ENCODE data around the gene ZNF79.
A peak's percentile ranks its signal among the peaks of the same experiment; 100 is the strongest.

ZNF79 gene

DNA sequence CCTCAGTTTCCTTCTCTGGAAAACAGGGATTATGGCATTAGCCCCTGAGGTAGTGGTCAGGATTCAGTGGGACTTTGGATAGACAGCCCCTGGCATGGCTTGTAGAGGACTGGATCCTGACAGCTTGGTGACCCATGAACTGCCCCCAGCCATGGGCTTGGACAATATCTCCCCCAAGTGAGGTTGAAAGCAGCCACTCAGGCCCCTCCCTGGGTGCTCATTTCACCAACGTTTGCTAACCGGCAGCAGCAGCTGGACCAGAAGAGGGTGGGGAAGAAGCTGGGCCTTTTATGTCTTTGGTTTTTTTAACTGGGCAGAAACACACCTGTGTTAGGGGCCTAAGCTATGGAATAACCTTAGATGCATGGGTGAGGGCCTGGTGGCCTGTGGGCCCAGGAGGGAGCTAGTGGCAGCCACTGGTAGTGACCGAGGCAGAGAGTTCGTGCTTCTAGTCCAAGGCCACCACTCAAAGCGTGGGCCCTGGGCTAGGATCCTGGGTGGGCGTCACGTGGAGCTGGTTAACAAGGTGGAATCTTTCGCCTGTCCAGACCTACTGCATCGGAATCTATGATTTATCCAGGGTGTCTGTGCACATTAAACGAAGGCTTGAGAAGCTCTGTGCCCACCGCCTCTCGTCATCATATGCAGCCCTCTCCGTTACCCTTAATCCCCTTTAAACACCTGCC is 25.3 kb upstream of the ZNF79 start:
- no peak for DNase-seq

DNA sequence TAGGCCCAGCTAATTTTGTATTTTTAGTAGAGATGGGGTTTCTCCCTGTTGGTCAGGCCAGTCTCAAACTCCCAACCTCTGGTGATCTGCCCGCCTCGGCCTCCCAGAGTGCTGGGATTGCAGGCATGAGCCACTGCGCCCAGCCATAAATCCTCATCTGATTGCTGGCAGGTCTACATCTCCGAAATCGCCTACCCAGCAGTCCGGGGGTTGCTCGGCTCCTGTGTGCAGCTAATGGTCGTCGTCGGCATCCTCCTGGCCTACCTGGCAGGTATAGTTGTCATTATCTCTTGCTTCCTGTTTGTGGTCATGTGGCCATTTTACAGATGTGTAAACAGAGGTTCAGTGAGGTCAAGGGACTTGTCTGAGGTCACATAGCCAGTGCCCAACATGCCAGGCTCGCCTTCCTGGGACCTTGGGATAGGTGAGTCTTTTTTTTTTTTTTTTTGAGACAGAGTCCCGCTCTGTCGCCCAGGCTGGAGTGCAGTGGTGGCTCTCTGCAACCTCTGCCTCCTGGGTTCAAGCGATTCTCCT is 24.4 kb upstream of the ZNF79 start:
- no peak for DNase-seq

- no peak for DNase-seq
Measured at GRCh38 chr9:127402401-127403090, 21.6 kb upstream of the ZNF79 start.

DNA sequence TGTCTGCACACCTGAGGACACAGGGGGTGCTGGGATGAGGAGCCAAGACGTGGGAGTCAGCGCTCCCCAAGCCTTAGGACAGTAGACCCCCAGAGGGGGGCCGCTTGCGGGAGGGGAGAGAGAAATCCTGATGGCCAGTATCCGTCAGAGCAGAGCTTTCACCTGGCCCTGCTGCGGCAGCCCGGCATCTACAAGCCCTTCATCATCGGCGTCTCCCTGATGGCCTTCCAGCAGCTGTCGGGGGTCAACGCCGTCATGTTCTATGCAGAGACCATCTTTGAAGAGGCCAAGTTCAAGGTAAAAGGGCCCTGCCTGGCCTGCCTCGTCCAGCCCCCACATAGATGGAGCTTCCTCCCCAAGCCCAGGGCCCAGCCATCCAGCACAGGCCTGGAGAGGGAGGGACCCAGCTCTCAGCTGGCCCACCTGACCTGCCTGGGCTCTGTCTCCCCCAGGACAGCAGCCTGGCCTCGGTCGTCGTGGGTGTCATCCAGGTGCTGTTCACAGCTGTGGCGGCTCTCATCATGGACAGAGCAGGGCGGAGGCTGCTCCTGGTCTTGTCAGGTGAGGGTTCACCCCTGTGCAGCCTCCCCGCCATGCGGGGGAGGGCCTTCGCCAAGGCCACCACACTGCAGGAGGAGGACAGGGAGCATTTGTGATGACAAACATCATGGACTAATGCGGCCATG is 20.5 kb upstream of the ZNF79 start:
- DNase-seq: no peak

- no peak for DNase-seq
Measured at GRCh38 chr9:127404631-127405030, 19.6 kb upstream of the ZNF79 start.

DNA sequence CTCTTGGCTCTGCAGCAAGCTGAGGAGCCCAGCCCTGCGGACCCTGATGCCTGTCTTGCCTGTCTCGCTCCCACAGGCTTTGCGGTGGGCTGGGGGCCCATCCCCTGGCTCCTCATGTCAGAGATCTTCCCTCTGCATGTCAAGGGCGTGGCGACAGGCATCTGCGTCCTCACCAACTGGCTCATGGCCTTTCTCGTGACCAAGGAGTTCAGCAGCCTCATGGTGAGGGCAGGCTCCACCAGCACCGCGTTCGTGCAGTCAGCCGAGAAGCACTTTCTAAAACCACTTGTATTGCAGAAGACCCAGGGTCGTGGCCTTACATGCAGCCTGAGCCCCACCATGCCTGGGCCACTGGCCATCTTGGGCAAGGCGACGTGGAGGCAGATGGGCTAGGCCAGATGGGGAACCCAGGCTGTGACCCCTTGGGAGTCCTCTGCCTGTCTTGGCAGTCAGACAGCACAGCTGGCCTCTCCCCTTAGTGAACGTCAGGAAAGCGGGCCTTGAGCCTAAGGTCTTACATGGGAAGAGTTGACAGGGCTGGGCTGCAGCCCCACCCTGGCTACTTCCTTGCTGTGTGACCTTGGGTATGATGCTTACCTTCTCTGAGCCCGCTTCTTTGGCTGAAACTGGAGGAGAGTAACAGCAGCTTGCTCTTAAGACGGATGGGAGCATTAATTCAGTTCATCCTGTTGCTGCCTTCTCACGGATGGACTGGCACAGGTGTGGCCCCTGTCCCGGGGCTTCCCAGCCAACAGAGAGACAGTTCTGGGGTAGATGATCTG is 18.6 kb upstream of the ZNF79 start:
- DNase-seq: no peak

DNA sequence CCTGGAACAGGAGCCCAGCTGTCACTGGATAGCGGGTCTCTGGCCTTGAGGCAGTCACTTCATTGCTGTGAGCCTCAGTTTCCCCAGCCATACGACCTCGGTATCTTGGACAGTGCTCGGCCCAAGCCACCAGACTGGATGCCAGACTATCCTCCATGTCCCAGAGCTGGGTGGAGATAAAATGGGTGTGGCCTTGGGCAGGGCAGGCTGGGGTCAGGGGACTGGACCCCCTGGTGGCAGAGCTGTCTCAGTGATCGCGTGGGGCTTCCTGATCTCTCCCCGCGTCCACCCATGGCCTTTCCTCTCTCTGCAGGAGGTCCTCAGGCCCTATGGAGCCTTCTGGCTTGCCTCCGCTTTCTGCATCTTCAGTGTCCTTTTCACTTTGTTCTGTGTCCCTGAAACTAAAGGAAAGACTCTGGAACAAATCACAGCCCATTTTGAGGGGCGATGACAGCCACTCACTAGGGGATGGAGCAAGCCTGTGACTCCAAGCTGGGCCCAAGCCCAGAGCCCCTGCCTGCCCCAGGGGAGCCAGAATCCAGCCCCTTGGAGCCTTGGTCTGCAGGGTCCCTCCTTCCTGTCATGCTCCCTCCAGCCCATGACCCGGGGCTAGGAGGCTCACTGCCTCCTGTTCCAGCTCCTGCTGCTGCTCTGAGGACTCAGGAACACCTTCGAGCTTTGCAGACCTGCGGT is 17.2 kb upstream of the ZNF79 start:
- no peak for DNase-seq

- no peak for DNase-seq
Measured at GRCh38 chr9:127407492-127407843, 16.7 kb upstream of the ZNF79 start.

- no peak for DNase-seq
Measured at GRCh38 chr9:127411122-127411521, 13.1 kb upstream of the ZNF79 start.

GRCh38 chr9:127415141-127415540 is 9.0 kb upstream of the ZNF79 start:
- no peak for DNase-seq

GRCh38 chr9:127415657-127416056 is 8.5 kb upstream of the ZNF79 start:
- DNase-seq: no peak

GRCh38 chr9:127417131-127418036 is 6.8 kb upstream of the ZNF79 start:
- DNase-seq: peak; percentile 5

GRCh38 chr9:127418037-127418471 is 6.1 kb upstream of the ZNF79 start:
- no peak for DNase-seq

DNA sequence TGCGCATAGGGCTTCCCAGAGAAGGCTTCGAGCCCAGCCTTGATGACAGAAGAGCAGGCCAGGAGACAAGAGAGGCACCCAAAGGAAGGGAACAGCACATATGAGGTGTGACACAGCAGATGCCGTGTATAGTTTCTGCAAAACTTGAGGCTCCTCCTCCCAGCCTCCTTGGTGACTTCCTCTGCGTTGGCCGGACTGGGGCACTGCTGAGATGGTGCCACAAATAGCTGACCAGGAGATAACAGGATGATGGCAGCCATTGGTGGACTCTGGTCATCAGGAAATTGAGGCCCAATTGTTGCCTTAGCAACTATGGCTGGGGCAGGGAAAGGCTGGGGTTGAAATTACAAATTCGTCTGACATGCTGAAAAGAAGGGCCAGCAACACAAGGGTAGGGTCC is 4.8 kb upstream of the ZNF79 start:
- DNase-seq: no peak

- DNase-seq: no peak
Measured at GRCh38 chr9:127421057-127421456, 3.1 kb upstream of the ZNF79 start.

GRCh38 chr9:127422133-127422782 is 1.9 kb upstream of the ZNF79 start:
- DNase-seq: no peak

GRCh38 chr9:127422787-127423186 is 1.4 kb upstream of the ZNF79 start:
- no peak for DNase-seq

GRCh38 chr9:127423476-127423933 is 677 bp upstream of the ZNF79 start:
- no peak for DNase-seq

DNA sequence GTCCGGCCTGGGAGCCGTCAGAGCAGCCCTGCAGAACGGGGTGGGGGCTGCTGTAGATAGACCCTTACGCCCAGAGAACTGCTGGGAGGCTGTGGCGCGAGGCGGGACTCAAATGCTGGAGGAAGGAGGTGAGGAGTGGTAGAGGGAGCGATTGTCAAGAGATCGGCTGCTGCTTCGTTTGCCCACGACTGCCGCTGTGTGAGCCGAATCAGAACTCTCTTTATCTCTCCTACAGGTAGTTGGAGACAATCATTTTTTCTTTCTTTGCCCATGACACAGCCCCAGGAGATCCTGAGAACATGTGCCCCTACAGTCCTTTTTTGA is 456 bp downstream of the ZNF79 start:
- DNase-seq: no peak

- DNase-seq: no peak
Measured at GRCh38 chr9:127426756-127427155, 2.6 kb downstream of the ZNF79 start.

DNA sequence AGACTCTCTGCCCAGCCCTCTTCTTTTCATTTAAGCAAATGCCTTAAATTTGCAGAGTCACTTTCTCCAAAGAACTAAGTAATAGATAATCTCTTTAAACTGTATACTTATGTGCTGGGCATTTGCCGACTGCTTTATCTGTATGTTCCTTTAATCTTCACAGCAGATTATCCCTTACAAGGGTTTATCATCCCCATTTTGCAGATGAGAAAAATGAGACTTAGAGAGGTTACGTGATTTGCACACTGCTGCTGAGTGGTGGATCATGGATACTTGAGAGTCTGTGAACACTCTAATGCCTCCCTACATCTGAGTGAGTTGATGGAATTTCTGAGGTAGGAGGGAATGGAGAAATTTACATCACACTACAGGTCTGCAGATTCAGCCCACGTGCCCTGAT is 4.2 kb downstream of the ZNF79 start:
- DNase-seq: no peak

All from NCI-H1436 treated with DMSO at 0.1 percent for 48 hours (cell line).